GM18498 (cell line): ENCODE measurements around the gene HS3ST4.
"Not testable (repeated sequence)": the region's sequence is repeated elsewhere in the genome, so short reads cannot be mapped to it uniquely, and the experiment has no call there.

Source experiments
- ATAC-seq: cut with Tn5 transposase; IDR thresholded peaks from one replicate; pipeline ENCODE4 v1.9.1; 2021; ENCODE audit warnings: mild to moderate bottlenecking, moderate library complexity; ENCODE audit not compliant: unreplicated experiment

The HS3ST4 gene

DNA sequence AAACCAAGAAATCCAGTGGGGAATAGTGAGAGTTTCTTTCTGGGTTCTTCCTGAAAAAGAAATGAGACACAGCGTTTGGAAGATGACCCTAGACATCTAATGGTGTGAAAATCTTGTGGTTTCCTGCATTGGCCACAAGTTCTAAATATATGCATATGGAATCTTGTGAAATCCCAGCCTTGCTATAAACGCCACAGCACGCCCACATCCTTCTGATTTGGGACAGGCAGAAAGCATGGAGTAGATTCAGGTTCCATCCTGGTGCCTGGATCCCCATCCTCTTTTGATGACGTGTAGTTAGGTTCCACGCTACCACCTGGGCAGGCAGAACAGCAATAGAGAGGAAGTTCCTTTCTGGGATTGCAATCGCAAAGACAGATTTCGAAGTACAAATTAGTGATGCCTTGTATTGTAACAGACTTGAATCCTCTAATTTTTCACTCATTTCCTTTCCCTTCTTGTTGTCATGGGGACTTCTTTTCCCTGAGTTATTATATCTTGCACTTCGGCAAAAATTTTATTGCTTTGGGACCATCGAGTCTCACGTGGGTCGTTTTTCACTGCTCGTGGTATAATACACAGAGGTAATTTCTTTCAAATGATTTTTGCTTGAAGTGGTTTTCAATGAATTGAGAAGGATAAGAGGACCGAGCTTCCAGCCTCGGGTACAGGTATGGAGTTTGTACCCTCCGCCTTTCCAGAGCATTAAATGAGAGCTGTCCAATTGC, 37.6 kb downstream of the HS3ST4 start:
- no peak for ATAC-seq

DNA sequence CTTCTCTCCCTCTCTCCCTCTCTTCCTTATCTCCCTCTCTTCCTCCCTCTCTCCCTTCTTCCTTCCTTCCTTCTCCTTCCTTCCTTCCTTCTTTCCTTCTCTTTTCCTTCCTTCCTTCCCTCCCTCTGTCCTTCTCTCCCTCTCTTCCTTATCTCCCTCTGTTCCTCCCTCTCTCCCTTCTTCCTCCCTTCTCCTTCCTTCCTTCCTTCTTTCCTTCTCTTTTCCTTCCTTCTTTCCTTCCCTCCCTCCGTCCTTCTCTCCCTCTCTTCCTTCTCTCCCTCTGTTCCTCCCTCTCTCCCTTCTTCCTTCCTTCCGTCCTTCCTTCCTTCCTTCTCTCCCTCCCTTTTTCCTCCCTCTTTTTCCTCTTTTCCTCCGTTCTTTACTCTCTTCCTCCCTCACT, 38.6 kb downstream of the HS3ST4 start:
- no peak for ATAC-seq

DNA sequence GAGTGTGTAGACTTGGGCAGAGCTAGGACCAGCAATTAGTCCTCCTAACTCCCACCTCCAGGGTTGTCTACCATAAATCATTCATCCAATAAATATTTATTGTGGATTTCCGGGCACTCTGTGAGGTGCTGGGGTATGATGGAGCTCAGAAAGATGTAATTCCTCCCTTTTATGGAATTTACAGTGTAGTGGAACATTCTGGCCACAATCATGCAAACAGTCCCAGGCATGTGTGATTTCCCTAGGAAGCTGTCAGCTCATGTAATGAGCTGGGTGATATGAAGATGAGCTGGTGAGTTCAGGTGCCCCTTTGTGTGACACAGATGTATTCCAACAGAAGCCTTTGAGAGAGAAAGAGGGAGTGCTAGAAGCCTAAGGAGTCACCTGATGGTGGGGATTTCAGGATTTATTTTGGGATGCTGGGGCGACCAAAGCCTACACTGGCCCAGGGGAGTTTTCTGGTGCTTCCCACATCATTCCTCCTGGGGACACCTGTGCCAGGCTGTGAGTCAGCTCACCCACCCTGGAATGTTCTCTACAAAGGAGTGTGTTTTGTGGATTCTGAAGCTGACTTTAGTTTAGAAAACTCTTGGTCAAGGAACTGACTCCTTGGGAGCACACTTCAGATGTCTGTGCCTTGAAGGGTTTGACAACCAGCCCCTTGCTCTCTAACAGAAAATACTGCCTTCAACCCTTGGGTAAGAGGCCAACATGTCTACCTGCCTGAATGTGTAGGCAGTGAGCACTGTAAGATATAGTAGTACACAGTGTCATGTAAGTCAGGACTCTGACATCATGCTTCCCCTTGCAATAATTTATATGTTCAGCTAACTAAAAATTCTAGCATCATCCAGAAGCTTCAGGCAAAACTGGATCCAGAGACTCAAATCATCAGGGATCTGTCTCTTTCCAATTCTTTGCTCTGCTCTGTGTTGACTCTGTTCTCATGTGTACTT, 42.9 kb downstream of the HS3ST4 start:
- no peak for ATAC-seq

DNA sequence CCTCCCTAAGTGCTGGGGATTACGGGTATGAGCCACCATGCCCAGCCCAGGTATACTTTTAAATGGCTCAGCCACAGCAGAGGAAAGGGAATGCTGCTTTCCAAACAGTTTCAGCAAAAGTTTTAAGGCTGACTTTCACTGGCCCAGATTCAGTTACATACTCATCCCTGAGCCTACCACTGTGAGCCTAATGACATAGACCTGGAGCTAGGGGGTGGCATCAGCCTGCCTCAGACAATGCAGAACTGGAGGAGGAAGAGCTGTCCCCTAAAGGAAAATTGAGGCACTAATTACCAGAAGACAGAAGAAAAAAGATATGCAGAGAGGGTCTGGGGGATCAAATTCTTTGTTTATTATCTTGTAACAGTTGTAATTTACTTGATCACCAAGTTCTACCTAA, 43.9 kb downstream of the HS3ST4 start:
- ATAC-seq = no peak

DNA sequence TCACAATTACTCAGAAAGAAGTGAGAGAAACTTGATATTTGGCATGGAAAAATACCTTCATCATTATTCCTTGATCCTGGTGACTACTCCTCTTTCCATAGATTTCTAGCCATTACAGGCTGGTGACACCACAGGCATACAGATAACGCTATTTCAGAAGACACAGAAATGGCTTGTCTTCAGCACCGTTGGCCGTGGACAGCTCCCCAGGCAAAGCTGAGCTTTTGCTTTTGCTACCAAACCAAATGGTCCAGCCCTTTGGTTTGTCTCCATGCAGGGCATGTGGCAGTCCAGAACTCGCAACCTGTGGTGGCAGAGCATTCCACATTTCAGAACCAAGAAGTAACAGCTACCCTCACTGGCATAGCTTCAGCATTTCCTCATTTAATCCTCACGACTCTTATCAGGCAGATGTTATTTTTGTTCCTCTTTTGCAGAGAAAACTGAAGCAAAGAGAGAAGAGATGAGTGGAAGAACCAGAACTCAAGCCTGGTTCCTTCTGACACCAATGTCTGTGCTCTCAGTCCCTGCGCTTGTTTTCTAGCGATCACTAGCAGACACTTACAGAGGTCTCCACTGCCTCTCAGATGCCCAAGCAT, 55.5 kb downstream of the HS3ST4 start:
- no peak for ATAC-seq

DNA sequence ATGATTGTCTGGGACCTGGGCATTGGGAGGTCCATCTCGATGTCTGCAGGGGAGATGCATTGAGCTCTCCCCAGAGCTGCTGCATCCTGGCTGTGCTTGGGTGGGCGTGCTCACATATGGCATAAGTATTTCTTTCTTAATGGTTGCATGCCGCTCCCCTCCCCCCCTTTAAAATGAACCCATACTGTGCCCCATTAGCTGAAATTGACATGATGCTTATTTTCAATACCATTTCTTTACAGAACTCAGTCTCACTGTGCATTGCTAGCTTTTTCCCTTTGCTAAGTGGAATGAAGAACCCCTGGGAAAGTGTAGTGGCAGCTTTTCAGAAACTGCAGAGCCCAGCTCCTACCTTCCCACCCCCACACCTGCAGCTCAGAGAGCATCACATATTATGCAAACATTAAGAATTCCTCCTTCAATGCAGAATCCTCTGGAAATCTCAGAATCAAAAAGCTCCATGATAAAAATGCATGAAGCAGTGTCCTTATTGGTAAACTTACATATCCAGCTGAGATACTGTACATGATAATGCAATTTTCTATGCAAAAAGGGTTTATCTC, 56.4 kb downstream of the HS3ST4 start:
- no peak for ATAC-seq

DNA sequence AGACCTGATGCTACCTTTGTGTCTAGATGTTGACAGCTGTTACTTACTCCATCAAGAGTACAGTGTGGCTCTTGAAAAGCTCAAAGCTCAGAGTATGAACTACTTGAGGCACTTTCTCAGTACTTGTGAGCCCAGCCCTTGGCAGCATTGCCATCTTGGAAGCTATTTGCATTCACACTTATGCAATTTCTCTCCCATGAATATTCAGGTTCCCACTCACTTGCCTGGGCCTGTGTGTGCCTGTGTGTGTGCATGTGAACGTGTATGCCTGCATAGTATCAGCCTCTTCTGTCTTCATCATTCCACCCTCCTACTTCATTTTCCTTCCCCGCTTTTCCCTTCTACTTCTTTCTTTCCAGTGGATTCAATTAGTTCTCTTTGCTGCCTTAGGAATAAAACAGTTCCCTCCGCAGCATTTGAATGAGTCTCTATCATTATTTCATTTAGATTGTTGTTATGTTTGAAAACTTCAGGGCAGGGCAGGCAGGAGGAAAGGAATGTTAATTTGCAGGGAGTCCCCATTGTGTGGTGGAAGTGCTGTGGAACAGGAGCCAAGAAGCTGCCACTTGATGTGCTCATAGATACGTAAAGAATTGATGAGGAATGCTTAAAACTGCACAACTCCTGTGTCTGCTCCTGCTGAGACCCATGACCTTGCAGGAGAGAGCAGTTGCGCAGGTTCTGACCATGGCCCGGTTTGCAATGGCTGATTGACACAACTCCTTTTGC, 58.9 kb downstream of the HS3ST4 start:
- ATAC-seq = no peak

DNA sequence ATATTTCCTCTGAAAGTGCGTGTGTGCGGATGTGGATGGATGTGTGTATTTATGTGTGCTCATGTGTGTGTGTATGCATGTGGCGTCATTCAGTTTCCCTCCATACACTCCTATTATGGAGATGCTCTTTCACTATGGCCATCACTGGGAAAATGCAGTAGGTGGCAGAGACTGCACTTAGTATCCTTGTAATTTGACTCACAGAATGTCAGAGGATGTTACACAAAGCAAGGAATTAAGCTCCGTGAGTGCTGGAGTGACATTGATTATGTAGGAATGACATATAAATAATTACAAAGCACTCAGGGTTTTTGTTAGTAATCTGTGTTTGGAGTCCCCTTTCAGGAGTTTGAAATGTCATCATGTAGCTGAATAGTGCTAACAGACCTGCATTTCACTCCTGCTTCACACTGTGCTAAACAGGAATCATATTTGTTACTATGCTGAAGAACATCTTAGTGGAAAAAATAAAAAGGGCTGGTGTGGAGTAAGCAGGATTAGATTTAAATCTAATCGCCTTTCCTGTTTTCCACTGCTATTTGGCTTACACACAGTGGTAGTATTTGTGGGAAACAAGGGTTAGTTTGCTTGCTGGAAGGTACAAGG, 59.6 kb downstream of the HS3ST4 start:
- ATAC-seq = no peak

DNA sequence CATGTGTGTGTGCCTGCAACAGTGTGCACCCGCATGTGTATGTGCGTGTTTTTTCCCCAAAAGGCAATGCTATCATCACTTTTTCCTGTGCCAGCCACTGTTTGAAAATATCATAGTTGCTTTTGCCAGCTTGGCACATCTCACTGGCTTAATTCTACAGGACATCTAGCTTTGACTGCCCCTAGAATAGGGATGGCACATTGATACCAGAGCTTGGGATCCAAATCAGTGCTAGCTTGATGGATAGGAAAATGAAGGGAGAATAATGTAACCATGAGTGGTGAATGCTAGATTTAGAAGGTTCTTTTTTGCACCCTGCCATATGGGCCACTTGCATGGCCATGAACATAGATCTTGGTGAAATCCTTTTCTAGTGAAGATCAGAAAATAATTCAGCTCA, 72.7 kb downstream of the HS3ST4 start:
- no peak for ATAC-seq

DNA sequence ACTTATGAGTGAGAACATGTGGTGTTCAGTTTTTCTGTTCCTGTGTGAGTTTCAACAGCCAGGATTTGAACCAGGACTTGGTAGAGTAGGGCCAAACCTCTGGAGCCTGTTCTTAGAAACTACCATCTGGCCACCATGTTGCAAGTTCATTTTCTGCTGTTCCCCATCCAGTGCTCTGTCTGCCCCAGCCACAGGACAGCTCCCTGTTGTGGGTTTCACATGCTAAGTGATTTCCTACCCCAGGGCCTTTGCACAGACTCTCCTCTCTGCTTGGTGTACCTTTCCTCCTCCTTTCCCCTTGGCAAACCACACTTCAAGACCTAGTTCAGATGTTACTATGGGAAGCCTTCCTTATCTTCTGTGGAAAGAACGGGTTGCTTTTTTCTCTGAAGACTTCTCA, 79.5 kb downstream of the HS3ST4 start:
- no peak for ATAC-seq

DNA sequence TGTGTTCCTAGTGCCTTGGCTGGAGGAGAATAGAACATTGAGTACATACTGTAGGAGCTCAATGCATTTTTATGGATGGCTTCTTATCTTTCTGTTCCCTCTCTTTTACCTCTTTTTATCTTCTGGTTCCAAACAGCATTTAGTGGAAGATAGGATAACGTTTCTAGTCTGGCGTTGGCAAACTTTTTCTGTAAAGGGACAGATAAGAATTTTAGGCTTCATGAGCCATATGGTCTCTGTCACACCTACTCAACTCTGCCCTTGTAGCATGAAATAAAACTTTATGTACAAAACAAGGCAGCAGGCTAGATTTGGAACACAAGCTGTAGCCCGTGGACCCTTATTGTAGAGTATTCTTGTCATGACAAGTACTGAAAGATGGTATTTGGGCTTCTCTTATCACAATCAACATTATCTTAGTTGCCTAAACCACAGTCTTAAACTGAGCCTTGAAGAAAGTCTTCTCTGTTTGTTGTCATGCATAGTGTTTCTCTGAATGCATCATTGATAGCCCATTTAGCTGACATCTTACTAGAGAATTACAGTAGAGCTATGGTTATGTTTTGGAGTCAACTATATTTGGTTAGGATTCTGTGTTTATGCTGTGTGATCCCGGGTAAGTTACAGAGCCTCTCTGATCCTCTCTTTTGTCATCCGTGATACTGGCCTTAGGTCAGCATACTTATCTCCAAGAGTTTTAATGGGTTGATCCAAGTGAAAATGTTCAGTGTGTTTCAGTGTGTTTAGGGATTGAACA, 80.2 kb downstream of the HS3ST4 start:
- ATAC-seq = no peak

DNA sequence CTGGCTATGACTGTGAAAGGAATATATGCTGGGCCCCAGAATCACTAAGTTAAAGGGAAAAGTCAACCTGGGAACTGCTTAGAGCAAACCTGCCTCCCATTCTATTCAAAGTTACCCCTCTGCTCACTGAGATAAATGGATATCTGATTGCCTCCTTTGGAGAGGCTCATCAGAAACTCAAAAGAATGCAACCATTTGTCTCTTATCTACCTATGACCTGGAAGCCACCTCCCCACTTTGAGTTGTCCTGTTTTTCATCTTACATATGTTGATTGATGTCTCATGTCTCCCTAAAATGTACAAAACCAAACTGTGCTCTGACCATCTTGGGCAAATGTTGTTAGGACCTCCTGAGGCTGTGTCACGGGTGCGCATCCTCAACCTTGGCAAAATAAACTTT, 84.5 kb downstream of the HS3ST4 start:
- not testable (repeated sequence) for ATAC-seq

DNA sequence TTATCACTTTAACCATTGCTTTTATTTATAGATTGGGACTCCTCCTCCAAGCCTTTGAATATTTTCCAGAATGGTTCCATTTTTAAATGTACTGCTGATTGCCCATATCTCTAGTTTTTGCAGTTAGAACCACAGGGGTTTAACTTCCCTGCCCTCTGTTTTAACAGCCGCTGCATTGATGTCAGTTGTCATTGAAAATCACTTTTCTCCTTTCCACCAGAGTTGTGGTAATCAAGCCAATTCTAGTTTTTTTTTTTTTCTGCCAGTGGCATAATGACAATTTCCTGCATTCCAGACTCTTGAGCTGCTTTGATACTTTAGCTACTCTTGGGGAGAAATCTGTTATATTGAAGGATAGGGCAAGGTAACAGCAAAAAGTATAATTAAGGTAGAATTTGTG, 91.5 kb downstream of the HS3ST4 start:
- no peak for ATAC-seq

DNA sequence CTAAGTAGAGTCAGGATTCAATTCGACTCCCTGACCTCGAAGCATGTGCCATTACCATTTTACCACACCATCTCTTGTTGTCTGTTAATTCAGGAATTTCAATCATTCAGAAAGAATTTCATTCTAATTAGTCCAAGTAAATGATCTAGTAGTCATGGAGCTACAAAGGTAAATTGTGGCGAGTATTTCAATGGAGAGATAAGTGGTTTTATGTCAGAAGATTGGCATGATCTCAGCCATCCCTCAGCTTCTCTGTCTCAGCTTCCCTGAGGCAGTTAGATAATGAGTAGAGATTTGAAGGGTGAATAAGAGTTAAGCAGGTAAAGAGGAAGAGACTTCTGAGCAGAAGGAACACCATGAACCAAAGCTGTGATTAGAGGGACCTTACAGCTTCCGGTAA, 93.6 kb downstream of the HS3ST4 start:
- ATAC-seq = no peak

DNA sequence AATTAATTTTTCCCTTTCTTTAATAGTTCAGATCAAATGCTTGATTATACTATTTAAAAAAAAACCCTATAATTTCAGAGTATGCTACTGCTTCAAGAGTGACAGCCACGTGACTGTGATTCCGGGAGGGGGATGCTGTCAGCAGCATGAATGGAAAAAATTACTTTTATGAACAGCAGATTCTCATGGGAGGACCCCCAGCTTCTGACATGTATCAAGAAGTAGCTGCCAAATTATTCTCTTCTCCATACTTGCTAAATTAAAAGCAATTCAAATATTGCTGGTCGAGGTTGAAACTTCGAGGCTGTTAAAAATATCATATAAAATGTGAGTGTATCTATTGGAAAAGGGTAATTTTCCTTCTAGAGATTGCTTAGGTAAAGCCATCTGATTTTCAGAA, 95.0 kb downstream of the HS3ST4 start:
- no peak for ATAC-seq

DNA sequence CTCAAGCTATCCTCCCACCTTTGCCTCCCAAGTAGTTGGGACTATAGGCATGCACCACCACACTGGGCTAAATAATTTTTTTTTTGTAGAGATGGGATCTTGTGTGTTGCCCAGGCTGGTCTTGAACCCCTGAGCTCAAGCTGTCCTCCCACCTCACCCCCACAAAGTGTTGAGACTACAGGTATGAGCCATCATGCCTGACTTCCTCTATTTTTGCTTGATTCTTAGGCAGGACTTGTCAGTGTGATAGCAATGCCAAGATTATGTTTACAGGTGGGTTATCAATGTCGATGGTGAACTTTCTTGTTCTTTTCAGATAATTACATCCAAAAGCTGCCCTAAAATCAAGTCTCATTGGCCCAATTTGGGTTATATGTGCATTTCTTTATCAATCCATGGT, 96.9 kb downstream of the HS3ST4 start:
- no peak for ATAC-seq

DNA sequence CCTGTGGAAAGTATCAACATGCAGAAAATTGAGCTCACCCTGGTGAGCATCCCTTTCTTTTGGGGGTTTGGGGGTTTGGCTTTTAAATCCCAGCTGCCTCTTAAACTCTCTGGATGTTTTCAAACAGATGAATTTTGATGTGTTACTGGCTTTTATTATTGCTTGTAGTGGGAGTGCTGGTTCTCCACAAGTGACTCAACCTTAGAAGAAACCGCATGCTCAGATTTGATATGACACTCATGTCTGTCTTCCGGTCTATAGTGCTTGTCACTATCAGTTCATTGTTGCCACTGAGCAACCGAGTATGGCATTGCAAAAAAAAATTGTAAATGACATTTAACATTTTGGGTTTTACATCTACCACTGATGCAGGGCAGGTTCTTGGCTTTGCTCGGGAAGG, 104.5 kb downstream of the HS3ST4 start:
- ATAC-seq = no peak

DNA sequence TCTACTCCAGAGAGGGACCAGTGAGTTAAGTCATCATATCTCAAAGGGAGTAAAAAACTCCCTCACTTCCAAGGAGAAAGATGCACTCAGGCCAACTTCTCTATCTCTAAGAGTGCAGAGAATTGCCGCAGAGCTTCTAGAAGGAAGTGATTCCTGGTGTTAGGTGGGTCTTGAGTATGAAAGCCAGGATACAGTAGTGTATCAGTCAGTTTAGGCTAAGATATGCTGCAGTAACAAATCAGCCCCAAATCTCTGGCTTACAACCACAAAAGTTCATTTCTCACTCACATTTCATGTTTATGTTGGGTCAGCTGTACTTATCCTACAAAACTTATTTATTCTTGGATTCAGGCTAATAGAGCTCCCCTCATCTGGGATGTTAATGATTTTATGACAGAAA, 106.3 kb downstream of the HS3ST4 start:
- ATAC-seq = no peak

DNA sequence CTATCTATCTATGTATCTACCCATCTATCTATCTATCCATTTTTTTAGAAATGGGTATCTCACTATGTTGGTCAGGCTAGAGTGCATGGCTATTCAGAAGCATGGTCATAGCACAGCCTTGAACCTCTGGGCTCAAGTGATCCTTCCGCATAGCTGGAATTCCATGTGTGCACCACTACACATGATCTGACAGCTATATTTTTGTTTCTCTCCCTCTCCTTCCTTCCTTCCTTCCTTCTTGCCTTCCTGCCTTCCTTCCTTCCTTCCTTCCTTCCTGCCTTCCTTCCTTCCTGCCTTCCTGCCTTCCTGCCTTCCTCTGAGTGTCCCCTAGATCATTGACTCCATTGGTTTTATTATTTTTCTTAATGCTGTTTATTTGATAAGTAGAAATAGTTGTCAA, 108.1 kb downstream of the HS3ST4 start:
- ATAC-seq = no peak

DNA sequence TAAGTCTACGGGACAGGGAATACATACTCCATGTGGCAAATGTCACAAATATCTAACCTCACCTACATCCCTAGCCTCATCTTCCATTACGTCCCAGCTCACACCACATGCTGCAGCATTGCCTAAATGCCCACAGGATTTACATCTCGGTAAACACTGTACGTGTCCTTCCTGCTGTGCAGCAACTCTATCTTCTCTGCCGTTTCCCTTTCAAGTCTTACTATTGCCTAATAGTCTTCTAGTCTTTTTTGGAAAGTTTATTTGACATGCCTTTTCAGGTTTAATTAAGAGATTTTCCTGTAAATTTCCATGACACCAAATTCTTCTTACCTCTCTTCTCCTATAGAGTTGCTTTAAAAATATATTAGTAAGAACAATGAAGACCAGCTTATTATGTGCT, 120.5 kb downstream of the HS3ST4 start:
- ATAC-seq = no peak
